HCT116 (cell line): ENCODE results near the gene MCF2L2. TPM values are rescaled to one million over a fixed set of nuclear protein-coding genes. Genes with fewer than 3 reads are reported as not detected.

Source experiments
- ATAC-seq: fragments of 200-7000 bp; cut with Tn5 transposase; 2 replicates; pipeline ENCODE4 v1.9.1; 2020; ENCODE audit warnings: mild to moderate bottlenecking, moderate library complexity
- BruUV-seq: library from RNA; stranded (reverse); fragments of 400-500 nt; replicated peaks from 2 replicates; lab custom pipeline; 2021; lab: Mats Ljungman, UMichigan
- CTCF ChIA-PET: fragments of 300-600 bp; sonication (Branson Sonifier 250); formaldehyde crosslinking; loops from one replicate; lab custom pipeline; 2021; ENCODE audit warnings: antibody characterized with exemption; lab: Charles Lee
- POLR2A ChIA-PET: fragments of 300-600, 350-600 bp; sonication (Branson Sonifier 250); formaldehyde crosslinking; loops from one replicate; lab custom pipeline; 2021; ENCODE audit warnings: antibody characterized with exemption; lab: Charles Lee
- RAD21 ChIA-PET, 2 experiments: fragments of 300-600 bp; sonication (Branson Sonifier 250); formaldehyde crosslinking; loops; one replicate each; lab custom pipeline; 2023; ENCODE audit warnings: low total read pairs in 2 of 2; ENCODE audit not compliant: uncharacterized antibody in 2 of 2, unreplicated experiment in 2 of 2, low non-redundant PET in 1 of 2; lab: Charles Lee
- DNase-seq: peaks from one replicate; pipeline ENCODE4 v3.0.0-alpha.2; 2010; ENCODE audit warnings: low read depth, low spot score
- H2AFZ ChIP-seq: fragments of 200-600 bp; shearing (Covaris generic), sonication (generic); 2 replicates; pipeline ENCODE4 v1.6.1; 2017; ENCODE audit warnings: low read depth, mixed run types, mixed read lengths, antibody characterized with exemption, low read length; ENCODE audit not compliant: poor library complexity, severe bottlenecking
- H3K27ac ChIP-seq: 2 replicates; pipeline ENCODE4 v1.5.1; 2012; ENCODE audit warnings: low read depth, low read length
- H3K27me3 ChIP-seq: fragments of 200-600 bp; sonication (generic); 2 replicates; pipeline ENCODE4 v1.6.1; 2016; ENCODE audit warnings: mixed run types, low read length, mixed read lengths; ENCODE audit not compliant: insufficient read depth
- H3K36me3 ChIP-seq, 2 experiments: fragments of 200-500 bp in 1 of 2; fragments of 200-600 bp in 1 of 2; sonication (Bioruptor generic) in 1 of 2; sonication (generic) in 1 of 2; 2 replicates each; pipeline versions ENCODE4 v1.5.1 to v1.6.1; 2014 to 2016; ENCODE audit warnings: low read length in 2 of 2, inconsistent platforms in 1 of 2, mixed read lengths in 1 of 2, mixed run types in 1 of 2; ENCODE audit not compliant: insufficient read depth in 2 of 2, control insufficient read depth in 1 of 2
- H3K4me1 ChIP-seq, 2 experiments: fragments of 200-600 bp in 1 of 2; sonication (generic) in 1 of 2; 2 replicates each; pipeline versions ENCODE4 v1.5.1 to v1.6.1; 2012 to 2017; ENCODE audit warnings: low read length in 2 of 2, inconsistent platforms in 1 of 2, mild to moderate bottlenecking in 1 of 2, mixed read lengths in 1 of 2, mixed run types in 1 of 2, moderate library complexity in 1 of 2; ENCODE audit not compliant: insufficient read depth in 2 of 2, control insufficient read depth in 1 of 2
- H3K4me2 ChIP-seq: fragments of 200-600 bp; sonication (generic); 2 replicates; pipeline ENCODE4 v1.6.1; 2017; ENCODE audit warnings: mixed run types, low read length, mixed read lengths
- H3K4me3 ChIP-seq, 2 experiments: fragments of 200-600 bp in 1 of 2; sonication (generic) in 1 of 2; replicated peaks in 1 of 2; 2 replicates each; pipeline ENCODE4 v1.5.1; 2011 to 2016; ENCODE audit warnings: low read length in 2 of 2, control low read depth in 1 of 2, low read depth in 1 of 2, mild to moderate bottlenecking in 1 of 2, mixed read lengths in 1 of 2, mixed run types in 1 of 2
- H3K79me2 ChIP-seq: fragments of 200-600 bp; sonication (generic); 2 replicates; pipeline ENCODE4 v1.6.1; 2017; ENCODE audit warnings: mild to moderate bottlenecking, mixed run types, low read length, moderate library complexity, mixed read lengths; ENCODE audit not compliant: insufficient read depth
- H3K9ac ChIP-seq: fragments of 200-600 bp; sonication (generic); 2 replicates; pipeline ENCODE4 v1.6.1; 2016; ENCODE audit warnings: low read length, mixed read lengths
- H3K9me2 ChIP-seq: fragments of 200-600 bp; sonication (generic), shearing (Covaris generic); 2 replicates; pipeline ENCODE4 v1.6.1; 2017; ENCODE audit warnings: mixed run types, mild to moderate bottlenecking, moderate library complexity; ENCODE audit not compliant: insufficient read depth
- H3K9me3 ChIP-seq, 2 experiments: fragments of 200-500 bp in 1 of 2; fragments of 200-600 bp in 1 of 2; sonication (Bioruptor generic) in 1 of 2; sonication (generic) in 1 of 2; 2 replicates each; pipeline ENCODE4 v1.6.1; 2014 to 2017; ENCODE audit warnings: low read length in 2 of 2, mixed read lengths in 2 of 2, inconsistent platforms in 1 of 2, low read depth in 1 of 2, mild to moderate bottlenecking in 1 of 2, mixed run types in 1 of 2, moderate library complexity in 1 of 2; ENCODE audit not compliant: control insufficient read depth in 1 of 2, insufficient read depth in 1 of 2
- H4K20me1 ChIP-seq: fragments of 200-600 bp; sonication (generic), shearing (Covaris generic); 2 replicates; pipeline ENCODE4 v1.6.1; 2017; ENCODE audit warnings: mixed run types, mild to moderate bottlenecking, moderate library complexity; ENCODE audit not compliant: insufficient read depth
- EZH2 ChIP-seq: fragments of 200-600 bp; sonication (generic); IDR thresholded peaks from 2 replicates; pipeline ENCODE4 v1.6.1; 2017; ENCODE audit warnings: antibody characterized with exemption, mixed run types
- EZH2phosphoT487 ChIP-seq: fragments of 200-600 bp; IDR thresholded peaks from 2 replicates; pipeline ENCODE4 v1.6.1; 2018; ENCODE audit warnings: antibody characterized with exemption, borderline replicate concordance
- POLR2A ChIP-seq: IDR thresholded peaks from 2 replicates; pipeline ENCODE4 v1.7.0; 2011; ENCODE audit warnings: borderline replicate concordance; ENCODE audit not compliant: insufficient read depth, insufficient read length; ENCODE audit errors: extremely low read depth
- SIN3A ChIP-seq: IDR thresholded peaks from 2 replicates; pipeline ENCODE4 v1.6.1; 2012; ENCODE audit warnings: low read depth
- SP1 ChIP-seq: IDR thresholded peaks from 2 replicates; pipeline ENCODE4 v1.6.1; 2012; ENCODE audit warnings: low read depth
- SRF ChIP-seq: IDR thresholded peaks from 2 replicates; pipeline ENCODE4 v1.6.1; 2012; ENCODE audit warnings: low read depth
- TCF7L2 ChIP-seq: IDR thresholded peaks from 2 replicates; pipeline ENCODE4 v1.7.0; 2011; ENCODE audit warnings: borderline replicate concordance, inconsistent platforms; ENCODE audit not compliant: insufficient read depth, insufficient read length; ENCODE audit errors: extremely low read depth
- ZFX ChIP-seq: fragments of 450-650 bp; IDR thresholded peaks from 2 replicates; pipeline ENCODE4 v1.6.1; 2017
- intact Hi-C: fragments of 100-400 bp; cut with micrococcal nuclease; formaldehyde crosslinking; loops from 2 replicates; pipeline ENCODE4 v1.10.0; 2022
- total RNA-seq: library from RNA; stranded (reverse); gene quantifications from one replicate; pipeline ENCODE4 v1.2.1, GENCODE V29; 2021; ENCODE audit not compliant: unreplicated experiment
- TF ChIP-seq, protein P1 (sequence below): IDR thresholded peaks from 2 replicates; pipeline ENCODE4 v1.6.1; 2012

The MCF2L2 gene
- total RNA-seq, 1 experiment from 2014 or later: 1.5 TPM

- TF ChIP-seq EZH2: no peak
- TF ChIP-seq POLR2A: no peak
These were observed 25.6 kb upstream of the MCF2L2 start (continued) for GRCh38 chr3:183454064-183454463.

- POLR2A ChIA-PET: no interaction called here
- Histone ChIP-seq H3K9me2 (no peaks in the 10 kb centered on the region), H3K27me3 (no peaks in the 10 kb centered on the region), H3K36me3 (no peaks in the 10 kb centered on the region), H3K9ac (no peak overlapping the region), H3K9me3 (no peaks in the 10 kb centered on the region), H2AFZ (no peak overlapping the region), H3K4me2 (no peak overlapping the region), H3K4me1 (peaks cover 0 to 15% of the 10 kb centered on the region in 2 experiments; a peak in 2 of 4 replicates), H4K20me1 (no peaks in the 10 kb centered on the region), H3K27ac (no peak overlapping the region), H3K79me2 (no peaks in the 10 kb centered on the region), H3K4me3 (no peak overlapping the region)
- no TSS peak for BruUV-seq
- intact Hi-C loops: no loop called here
- CTCF ChIA-PET: interaction anchor here (0.6 kb wide), 1 partner anchor 174 kb away, joined by 3 read pairs; no protein-coding TSS in a partner anchor
- ATAC-seq (no peak), DNase-seq (no peak)
- TF ChIP-seq ZFX (no peak), SP1 (no peak)
- TF ChIP-seq, protein P1, sequence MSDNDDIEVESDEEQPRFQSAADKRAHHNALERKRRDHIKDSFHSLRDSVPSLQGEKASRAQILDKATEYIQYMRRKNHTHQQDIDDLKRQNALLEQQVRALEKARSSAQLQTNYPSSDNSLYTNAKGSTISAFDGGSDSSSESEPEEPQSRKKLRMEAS: no peak
- RAD21 ChIA-PET: no interaction called here
These were observed 21.4 kb upstream of the MCF2L2 start for GRCh38 chr3:183449791-183450190.

DNA sequence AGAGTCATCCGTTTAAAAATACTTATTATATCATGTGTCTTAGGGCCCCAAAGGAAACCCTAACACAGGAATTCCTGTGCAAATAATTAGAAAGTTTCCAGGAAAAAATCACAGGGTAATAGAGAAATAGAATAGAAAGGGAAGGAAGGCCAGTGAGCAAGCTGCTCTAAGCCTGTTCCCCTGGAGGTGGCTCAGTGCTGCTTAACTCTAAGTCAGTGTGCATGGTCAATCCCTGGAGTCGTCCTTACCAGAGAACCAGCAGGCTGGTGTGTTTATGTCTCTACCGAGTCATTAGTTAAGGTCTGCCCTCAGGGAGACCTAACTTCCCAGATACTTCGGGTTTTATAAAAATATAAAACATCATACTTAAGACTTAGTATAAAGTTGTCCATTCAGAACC, 21.0 kb upstream of the MCF2L2 start:
- no peak overlapping the region for H3K9ac ChIP-seq
- H3K4me2 ChIP-seq: no peak overlapping the region
- intact Hi-C loops: no loop called here
- no peak overlapping the region for H3K27ac ChIP-seq
- TF ChIP-seq SRF (no peak), TCF7L2 (no peak), EZH2phosphoT487 (no peak), SIN3A (no peak)
- no peaks in the 10 kb centered on the region for H3K79me2 ChIP-seq
- peaks cover 0 to 13% of the 10 kb centered on the region in 2 experiments; a peak in 2 of 4 replicates for H3K4me1 ChIP-seq
- ATAC-seq: no peak
- H3K27me3 ChIP-seq: no peaks in the 10 kb centered on the region
- no peak for DNase-seq
- H3K36me3 ChIP-seq: no peaks in the 10 kb centered on the region
- H3K9me2 ChIP-seq: no peaks in the 10 kb centered on the region
- ChIA-PET POLR2A (no interaction called here), RAD21 (no interaction called here), CTCF (interaction anchor here (0.6 kb wide), 1 partner anchor 174 kb away, joined by 3 read pairs; no protein-coding TSS in a partner anchor)
- no peak overlapping the region for H3K4me3 ChIP-seq
- BruUV-seq: no TSS peak
- no peaks in the 10 kb centered on the region for H4K20me1 ChIP-seq
- H2AFZ ChIP-seq: no peak overlapping the region
- H3K9me3 ChIP-seq: no peaks in the 10 kb centered on the region
